Stromal cell of bone marrow (primary cell): ENCODE measurements around the gene EIF3L.

Experiments
- DNase-seq: peaks from one replicate; pipeline ENCODE4 v3.0.0-alpha.2; 2012; ENCODE audit warnings: low read depth

Gene EIF3L

GRCh38 chr22:37817705-37818408 is 31.4 kb upstream of the EIF3L start:
- no peak for DNase-seq

GRCh38 chr22:37818409-37819104 is 30.7 kb upstream of the EIF3L start:
- no peak for DNase-seq

GRCh38 chr22:37819105-37819433 is 30.1 kb upstream of the EIF3L start:
- DNase-seq = no peak

GRCh38 chr22:37820350-37820749 is 28.9 kb upstream of the EIF3L start:
- DNase-seq = no peak

GRCh38 chr22:37822079-37822833 is 27.0 kb upstream of the EIF3L start:
- no peak for DNase-seq

GRCh38 chr22:37823134-37823985 is 25.9 kb upstream of the EIF3L start, which contains the start of gene GALR3:
GALR3 (plus strand) TSS chr22:37823382; CDS start chr22:37823407, 25 bp downstream.
- no peak for DNase-seq

GRCh38 chr22:37824674-37825641 is 24.3 kb upstream of the EIF3L start:
- DNase-seq = no peak

GRCh38 chr22:37827056-37827455 is 22.2 kb upstream of the EIF3L start:
- DNase-seq = no peak

GRCh38 chr22:37830093-37830842 is 19.0 kb upstream of the EIF3L start:
- DNase-seq = no peak

- DNase-seq = no peak
These were observed 17.7 kb upstream of the EIF3L start for GRCh38 chr22:37831472-37831871.

- DNase-seq = no peak
These were observed 17.0 kb upstream of the EIF3L start for GRCh38 chr22:37832022-37832857.

- DNase-seq = no peak
These were observed 7.0 kb upstream of the EIF3L start for GRCh38 chr22:37842015-37842793.

GRCh38 chr22:37843741-37844089 is 5.5 kb upstream of the EIF3L start:
- peak; percentile 4 for DNase-seq

GRCh38 chr22:37844904-37845329 is 4.3 kb upstream of the EIF3L start:
- no peak for DNase-seq

GRCh38 chr22:37846433-37846832 is 2.8 kb upstream of the EIF3L start:
- no peak for DNase-seq

- DNase-seq = peak; percentile 12
These were observed 581 bp upstream of the EIF3L start for GRCh38 chr22:37848587-37849088.

GRCh38 chr22:37850801-37851200 is 1.6 kb downstream of the EIF3L start:
- no peak for DNase-seq

- DNase-seq = no peak
These were observed 3.2 kb downstream of the EIF3L start for GRCh38 chr22:37852418-37852817.
